Inflammatory macrophage (primary cell): Measurements from ENCODE around the gene AKAP11.
A peak's percentile ranks its signal among the peaks of the same experiment; 100 is the strongest.

ENCODE experiments used
- DNase-seq, 2 donors: peaks; one replicate each; pipeline ENCODE4 v3.0.0-alpha.2; 2020 to 2022

Gene AKAP11

DNA sequence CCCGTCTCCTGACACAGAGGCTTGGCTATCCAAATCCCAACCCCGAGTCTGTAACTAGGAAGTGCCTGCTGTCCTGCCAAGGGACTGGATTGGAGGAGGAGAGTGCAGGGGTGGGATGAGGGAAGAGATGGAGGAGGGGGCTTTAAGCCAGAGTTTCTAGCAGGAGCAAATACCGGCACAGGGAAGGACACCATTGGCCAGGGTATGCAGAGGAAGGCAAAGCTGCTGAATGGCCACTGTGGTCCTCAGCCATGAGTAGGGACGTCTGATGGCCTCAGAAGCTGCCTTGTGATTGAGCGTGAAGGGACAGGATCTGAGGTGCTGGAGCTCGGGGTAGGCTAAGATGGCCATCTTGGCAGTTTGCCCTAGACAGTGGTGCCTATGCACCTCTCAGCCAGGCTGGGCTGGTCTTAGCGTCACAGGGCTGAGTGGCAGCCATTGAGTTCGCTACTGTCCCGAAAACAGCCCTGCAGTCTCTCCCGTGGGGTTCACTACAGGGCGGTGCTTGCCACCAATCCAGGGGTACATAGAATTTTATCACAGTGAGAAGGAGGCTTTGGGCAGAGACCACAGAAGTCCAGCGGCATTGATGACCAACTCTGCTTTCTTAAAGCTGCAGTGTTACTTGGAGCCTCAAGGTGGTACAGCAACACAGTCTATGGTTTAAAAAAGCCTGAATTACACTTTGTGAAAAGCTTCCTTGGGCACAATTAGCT lies 61.8 kb downstream of the AKAP11 start:
- DNase-seq, result peak in 1 of 2 donors; percentile 5

DNA sequence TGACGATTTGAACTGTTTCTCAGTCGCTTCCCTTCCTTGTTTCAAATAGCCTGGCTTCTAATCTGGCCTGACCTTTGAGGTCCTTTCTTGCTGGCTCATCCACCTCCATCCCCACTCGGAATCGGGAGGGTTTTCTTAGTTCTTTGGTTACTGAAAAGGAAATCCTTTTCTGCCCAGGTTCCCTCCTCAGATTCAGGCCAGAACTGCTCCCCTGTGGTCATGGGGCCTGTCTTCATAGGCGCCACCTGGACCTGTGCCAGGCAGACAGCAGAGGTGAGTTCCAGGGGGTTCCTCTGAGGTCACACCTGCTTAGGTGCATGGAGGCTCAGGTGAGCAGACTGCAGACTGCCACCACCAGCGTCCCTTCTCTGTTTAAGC lies 62.4 kb downstream of the AKAP11 start:
- DNase-seq, result no peak

DNA sequence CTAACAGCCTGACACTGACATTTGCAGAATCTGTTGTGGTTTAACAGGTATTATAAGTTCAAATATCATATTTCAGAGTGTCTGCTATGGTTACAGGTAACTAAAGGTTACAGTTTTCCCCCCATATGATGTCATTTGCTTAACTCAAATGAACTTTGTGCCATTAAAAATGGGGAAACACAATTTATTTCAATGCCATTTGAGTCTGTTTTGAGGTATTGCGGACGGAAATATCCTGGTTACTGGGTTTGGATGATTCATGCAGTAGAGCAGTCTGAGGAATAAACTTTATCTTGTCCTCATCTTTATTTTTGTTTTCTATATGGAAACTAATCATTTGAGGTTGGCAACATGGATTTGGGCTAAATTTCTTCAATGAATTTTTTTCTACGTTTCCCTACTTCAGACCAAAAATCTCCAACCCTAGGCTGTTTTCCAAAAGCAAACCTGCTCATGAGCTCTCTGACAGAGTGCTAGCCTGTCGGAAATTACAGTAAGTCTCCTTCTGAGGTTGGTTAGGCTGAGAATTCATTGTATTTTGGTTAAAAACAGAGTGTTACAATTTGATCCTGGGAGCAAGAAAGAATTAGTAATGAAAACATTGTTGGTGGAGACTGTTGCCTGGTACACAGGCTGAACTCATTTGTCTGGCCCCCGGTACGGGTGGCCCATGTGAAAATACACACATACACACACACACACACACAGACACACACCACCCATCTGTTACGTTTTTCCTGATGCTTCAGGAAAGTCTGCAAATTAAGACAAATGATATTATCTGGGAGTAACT lies 66.1 kb downstream of the AKAP11 start:
- DNase-seq, result no peak

DNA sequence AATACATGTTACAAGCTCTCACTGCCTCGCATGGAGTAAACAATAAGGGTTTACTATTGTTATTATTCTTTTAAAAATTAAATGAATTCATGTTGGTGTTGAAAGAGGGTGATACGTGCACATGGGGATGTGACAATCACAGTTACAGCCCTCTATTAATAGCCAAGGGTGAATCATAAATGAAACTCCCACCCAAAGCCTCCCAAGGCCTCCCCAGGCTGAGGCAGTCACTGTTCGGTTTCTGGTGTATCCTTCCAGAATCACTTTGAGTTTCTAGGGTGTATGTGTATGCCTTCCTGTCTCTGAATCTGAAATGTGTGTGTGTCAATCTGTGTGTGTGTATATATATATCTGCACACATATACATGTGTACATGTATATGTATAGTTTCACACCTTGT lies 73.4 kb downstream of the AKAP11 start:
- no peak for DNase-seq

DNA sequence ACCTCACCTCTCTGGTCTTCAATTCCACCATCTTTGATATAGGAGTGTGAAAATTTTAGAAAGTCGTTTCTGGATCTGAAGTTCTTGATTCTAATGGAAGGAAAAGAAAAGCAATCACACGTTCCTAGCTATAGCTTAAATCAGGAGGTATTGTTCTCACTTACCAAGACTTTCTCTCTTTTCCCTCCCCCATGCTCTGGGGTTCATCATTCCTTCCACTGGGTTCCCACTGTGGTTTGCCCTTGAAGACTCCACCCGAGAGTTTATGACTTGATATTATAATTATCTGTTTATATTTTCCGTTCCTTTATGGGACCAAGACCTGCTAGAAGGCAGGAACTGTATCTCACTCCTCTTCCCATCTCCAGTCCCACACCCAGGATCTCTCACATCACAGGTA lies 76.6 kb downstream of the AKAP11 start:
- no peak for DNase-seq

DNA sequence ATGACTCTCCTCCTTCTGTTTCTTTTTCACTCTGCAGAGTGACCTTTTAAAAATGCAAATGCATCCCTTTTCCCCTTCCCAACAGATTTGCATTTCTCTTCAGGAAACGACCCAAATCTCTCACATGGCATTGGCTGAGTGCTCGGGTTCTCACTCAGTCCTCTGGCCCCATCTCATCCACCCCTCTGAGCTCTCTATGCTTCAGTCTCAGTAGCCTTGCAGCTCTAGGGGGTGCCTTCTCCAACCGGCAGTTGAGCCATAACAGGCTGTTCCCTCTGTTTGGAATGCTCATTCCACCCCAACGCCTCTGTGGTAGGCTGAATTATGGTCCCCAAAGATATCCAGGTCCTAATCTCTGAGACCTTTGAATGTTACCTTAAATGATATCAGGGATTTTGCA lies 78.2 kb downstream of the AKAP11 start:
- no peak for DNase-seq

DNA sequence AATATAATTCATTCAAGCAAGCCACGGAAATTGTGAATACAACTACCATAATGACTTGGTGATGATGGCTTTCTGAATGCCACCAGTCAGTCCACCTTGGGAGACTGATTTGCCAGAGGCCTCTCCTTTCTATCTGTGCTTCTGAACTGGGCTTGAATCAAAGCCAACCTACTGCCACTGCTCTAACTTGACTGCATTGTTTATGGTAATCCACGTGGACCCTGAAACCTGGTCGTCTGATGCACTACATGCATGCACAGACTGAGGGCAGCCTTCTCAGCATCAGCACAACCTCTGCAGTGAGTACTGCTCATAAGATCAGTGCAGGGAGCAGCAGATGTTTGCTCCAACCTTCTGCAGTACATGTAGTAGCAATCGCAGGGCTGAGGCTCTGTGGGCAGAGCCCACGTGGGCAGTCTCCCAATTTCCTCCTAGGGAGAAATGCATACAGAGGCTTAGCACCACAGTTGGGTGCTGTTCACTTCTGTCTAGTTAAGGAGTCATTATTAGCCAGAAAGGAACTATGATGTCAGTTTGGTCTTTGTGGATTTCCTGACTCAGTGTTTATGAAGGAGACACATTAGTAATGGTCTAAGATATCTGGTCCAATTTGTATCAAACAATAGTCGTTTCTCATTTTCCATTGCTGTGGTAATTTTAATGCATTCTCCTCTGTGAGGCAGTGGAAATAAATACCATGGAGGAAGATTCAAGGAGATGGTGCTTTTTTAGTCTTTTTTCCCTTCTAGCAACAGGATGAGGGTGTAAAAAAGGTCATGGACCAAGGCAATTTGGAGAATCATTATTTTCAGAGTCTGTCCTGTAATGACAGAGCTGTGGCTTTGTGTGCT lies 82.5 kb downstream of the AKAP11 start:
- peak in 1 of 2 donors; percentile 51 for DNase-seq

DNA sequence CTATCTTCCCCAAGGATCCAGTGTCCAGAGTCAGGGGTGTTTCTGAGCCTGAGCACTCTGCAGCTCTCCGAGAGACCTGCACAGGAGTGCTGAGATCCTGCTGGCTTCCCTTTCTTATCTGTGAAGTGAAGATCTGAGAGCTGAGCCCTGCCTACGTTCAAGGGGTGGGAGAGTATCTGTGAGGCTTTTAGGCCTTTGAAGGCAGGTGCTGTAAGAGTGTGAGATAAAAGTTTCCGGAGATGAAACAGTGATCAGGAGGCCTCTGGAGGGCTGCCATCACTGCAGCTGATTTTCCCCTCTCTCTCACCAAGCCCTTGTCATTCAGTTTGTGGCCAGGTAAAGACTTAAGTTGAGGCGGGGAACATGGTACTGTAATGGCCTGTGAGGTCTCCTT lies 83.1 kb downstream of the AKAP11 start:
- no peak for DNase-seq

DNA sequence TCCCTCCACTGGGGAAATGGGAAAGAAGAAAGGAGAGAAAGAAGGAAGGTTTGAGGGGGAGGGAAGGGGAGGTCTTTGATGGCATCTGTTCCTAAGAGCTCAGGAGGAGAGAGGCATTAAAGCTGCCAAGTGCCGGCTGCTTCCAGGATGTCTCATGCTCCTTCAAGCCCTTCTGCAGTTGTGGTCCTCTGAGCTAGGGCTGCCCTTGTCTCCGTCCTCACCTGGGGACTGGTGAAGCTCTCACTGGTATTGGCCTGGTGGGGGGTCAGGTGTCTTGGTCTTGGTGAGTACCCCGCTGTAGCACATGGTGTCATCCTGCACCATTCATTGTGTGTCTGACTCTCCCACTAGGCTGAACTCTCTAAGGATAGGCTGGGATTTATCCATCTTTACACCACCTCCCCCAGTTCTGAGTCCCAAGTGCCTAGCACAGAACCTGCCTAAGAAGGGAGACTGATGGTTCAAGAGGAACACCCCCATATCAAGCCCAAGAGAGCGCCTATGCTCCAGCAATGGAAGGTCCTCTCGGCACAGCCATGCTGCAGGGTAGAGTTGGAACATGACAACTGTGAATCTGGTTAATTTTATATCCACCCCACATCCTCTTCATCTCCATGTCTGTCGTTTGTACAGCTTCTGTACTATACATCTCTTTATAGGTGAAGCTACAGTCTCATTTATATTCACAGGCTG lies 83.7 kb downstream of the AKAP11 start:
- no peak for DNase-seq

DNA sequence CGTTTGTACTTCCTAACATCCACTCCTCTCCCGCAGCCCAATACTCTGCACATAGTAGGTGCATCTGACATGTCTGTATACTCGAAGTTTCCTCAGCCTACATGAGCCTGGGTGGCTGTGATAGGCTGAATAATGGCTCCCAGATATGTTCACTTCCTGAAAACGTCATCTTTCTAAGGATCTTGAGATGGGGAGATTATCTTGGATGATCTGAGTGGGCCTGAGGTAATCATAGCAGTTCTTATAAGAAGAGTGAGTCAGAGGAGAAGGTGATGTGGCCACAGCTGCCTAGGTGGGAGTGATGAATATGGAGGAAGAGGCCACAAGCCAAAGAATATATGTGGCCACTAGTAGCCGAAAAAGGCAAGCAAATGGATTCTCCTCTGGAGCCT lies 84.2 kb downstream of the AKAP11 start:
- DNase-seq, result no peak

DNA sequence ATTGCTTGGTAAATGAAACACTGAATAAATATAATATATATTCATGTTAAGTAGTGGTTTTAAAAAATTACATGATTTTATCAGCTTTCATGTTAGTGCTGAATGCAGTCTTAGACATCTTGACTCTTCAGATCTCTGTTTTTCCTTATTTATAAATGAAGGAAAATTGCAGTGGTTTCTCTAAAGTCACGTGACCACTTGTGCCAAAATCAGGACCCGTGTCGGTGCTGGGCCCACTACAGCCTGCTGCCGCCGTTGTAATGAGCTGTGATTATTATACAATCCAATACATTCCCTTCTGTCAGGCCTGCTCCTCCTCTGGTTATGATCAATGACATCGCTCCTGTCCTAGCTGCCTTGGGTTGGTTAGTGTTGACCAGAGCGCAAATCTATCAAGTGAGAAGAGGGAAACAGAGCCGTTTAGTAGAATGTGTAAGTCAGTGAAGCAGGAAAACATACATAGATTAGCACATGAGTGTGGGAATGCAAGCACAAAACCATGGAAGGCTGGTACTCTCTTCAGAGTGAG lies 88.2 kb downstream of the AKAP11 start:
- DNase-seq, result no peak

DNA sequence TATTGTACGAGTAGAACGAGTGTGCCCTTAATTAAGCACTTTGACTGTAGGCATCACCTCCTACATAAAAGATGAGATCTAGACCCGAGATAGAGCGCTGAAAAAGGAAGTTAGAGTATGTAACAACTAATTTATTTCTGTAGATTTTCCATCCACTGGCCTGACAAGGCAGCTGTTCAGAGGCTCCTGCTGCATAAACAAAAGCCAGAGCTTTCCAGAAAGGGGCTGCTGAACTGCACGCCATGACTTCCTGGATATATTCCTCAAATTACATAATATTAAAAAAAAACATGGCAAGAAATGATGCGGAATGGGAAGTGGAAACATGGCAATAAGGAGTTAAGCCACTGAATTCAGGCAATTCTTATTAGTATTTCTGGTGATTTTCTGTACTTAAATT lies 89.7 kb downstream of the AKAP11 start:
- DNase-seq, result no peak

DNA sequence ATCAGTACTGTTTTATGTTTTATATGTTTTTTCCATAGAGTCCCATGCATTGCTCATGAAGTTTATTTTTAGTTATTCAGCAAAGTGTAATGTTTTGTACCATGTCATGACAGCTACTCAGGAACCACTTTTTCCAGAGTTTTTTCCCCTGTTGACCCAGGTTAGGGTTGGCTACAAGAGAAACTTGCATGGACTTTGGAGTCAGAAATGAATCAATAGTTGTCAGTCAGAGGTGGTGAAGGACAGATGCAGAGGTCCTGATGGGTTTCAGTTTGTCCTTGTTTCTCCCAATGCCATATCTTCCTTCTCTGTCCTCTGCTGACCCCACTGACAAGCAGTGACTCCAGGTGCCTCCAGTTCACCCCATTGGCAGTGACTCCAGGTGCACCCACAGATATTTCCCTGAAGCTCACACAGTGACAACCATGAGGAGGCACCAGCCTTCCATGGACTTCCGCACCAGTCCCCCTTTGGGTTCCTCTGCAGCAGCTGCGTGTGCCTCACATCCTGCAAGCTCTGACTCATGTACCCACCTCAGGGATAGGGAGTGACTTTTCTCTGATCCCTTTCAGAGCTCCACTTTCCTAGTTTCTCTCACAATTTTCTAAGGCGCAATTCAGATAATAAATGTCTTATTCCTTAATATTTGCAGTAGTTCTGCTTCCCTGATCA lies 92.1 kb downstream of the AKAP11 start:
- no peak for DNase-seq

DNA sequence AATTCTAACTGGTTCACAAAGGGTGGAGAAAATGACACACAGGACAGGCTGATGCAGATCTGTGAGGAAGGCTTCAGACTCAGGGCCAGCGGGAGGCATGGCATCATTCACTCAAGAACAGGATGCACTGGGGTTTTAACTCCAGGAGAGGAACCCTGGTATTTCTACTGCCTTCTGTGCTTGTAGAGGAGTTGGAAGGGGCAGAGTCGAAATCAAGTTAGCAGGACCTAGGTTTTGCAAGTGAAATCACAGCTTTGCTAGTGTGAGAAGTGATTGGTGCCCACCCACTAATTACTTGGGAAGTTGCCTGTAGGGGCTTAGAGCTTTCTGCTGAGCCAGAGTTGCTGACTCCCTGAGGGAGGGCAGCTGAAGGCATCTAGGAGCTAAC lies 92.7 kb downstream of the AKAP11 start:
- no peak for DNase-seq

DNA sequence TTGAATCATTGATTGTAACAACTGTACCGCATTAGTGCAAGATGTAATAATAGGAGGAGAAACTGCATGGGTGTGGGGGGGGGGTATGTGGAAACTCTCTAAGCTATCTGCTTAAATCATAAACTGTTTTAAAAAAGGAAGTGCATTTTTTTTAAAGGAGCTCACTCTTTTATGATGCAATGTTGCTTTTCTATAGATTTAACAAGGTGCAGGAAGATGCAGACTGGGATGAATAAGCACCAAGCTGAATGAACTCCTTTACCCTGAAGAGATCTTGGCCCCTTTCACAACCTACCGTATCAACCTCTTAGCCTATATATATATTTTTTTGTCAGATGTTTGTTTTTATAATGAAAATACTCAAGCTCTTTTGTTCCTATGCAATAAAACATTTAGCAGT lies 95.9 kb downstream of the AKAP11 start:
- DNase-seq, result peak; percentile 27 to 56

DNA sequence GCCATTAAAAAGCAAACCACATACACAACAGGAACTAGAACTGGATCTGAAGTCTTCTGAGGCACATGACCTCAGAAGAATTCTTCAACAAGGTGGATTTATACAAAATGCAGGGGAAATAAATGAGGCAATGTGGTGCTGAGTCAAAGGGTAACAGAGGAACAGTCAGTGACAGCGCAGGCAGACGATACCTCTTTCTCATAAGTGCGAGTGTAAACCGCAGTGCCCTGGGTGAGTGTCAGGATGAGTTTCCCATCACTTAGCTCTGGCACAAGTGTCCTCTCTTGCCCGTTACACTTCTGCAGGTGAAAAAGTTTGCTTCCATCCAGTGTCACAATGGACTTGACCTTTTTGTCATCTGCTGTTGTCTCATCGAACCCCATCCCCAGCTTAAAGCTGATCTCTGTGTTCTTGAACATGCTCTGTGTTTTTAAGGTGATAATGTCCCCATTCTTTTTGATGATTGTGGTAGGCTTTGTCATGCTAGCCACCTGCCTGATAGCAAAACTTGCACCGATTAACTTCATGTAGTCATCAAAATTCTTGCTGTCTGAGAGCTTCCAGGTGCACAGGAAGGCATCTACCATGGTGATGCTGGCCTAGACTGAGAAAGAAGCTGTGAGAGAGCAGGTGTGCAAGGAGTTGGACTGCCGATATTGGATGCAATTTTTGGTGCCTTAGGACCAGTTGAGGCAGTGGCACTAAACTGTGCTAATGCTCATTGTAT lies 97.3 kb downstream of the AKAP11 start:
- DNase-seq, result no peak

DNA sequence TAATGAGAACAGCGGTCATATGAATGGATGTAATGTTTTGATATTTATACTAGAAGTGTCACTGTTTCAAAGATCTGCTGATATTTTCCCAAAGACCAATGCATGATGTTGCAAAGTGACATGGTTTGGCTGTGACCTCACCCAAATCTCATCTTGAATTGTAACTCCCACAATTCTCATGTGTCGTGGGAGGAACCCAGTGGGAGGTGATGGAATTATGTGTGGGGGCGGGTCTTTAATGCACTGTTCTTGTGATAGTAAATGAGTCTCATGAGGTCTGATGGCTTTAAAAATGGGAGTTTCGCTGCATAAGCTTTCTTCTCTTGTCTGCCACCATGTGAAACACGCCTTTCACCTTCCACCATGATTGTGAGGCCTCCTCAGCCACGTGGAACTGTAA lies 98.3 kb downstream of the AKAP11 start:
- no peak for DNase-seq
